ENCODE measurements around the gene TECTB.
"Not testable (repeated sequence)": the region's sequence is repeated elsewhere in the genome, so short reads cannot be mapped to it uniquely, and the experiment has no call there.

Gene TECTB

GRCh38 chr10:112248584-112249295 lies 34.5 kb upstream of the TECTB start:
- H3K9ac ChIP-seq (ENCODE audit: low read length): no peak overlapping the region
- H3K27me3 ChIP-seq (replicated peaks; ENCODE audit: control insufficient read depth, insufficient read depth, low read length): no peaks in the 10 kb centered on the region
- peaks cover 16% of the 10 kb centered on the region for H3K4me1 ChIP-seq (ENCODE audit: control insufficient read depth, insufficient read depth, low read length)
- no peak overlapping the region for H3K4me3 ChIP-seq (ENCODE audit: low read length)
- H3K36me3 ChIP-seq (ENCODE audit: control insufficient read depth, insufficient read depth, low read length, severe bottlenecking): no peaks in the 10 kb centered on the region
- H3K9me3 ChIP-seq (ENCODE audit: control insufficient read depth, low read length): peaks cover 11% of the 10 kb centered on the region
- no peak for DNase-seq (ENCODE audit: low read depth)

GRCh38 chr10:112249722-112250121 lies 33.5 kb upstream of the TECTB start:
- no peak for DNase-seq (ENCODE audit: low read depth)
- peaks cover 11% of the 10 kb centered on the region for H3K9me3 ChIP-seq (ENCODE audit: control insufficient read depth, low read length)
- H3K27me3 ChIP-seq (replicated peaks; ENCODE audit: control insufficient read depth, insufficient read depth, low read length): no peaks in the 10 kb centered on the region
- H3K4me3 ChIP-seq (ENCODE audit: low read length): no peak overlapping the region
- peaks cover 7% of the 10 kb centered on the region for H3K4me1 ChIP-seq (ENCODE audit: control insufficient read depth, insufficient read depth, low read length)
- H3K9ac ChIP-seq (ENCODE audit: low read length): no peak overlapping the region
- H3K36me3 ChIP-seq (ENCODE audit: control insufficient read depth, insufficient read depth, low read length, severe bottlenecking): no peaks in the 10 kb centered on the region

GRCh38 chr10:112250555-112250954 lies 32.6 kb upstream of the TECTB start:
- no peaks in the 10 kb centered on the region for H3K27me3 ChIP-seq (replicated peaks; ENCODE audit: control insufficient read depth, insufficient read depth, low read length)
- no peak overlapping the region for H3K4me3 ChIP-seq (ENCODE audit: low read length)
- peaks cover 11% of the 10 kb centered on the region for H3K9me3 ChIP-seq (ENCODE audit: control insufficient read depth, low read length)
- no peak for DNase-seq (ENCODE audit: low read depth)
- H3K4me1 ChIP-seq (ENCODE audit: control insufficient read depth, insufficient read depth, low read length): peaks cover 6% of the 10 kb centered on the region
- H3K36me3 ChIP-seq (ENCODE audit: control insufficient read depth, insufficient read depth, low read length, severe bottlenecking): no peaks in the 10 kb centered on the region
- H3K9ac ChIP-seq (ENCODE audit: low read length): no peak overlapping the region

GRCh38 chr10:112251238-112251637 lies 32.0 kb upstream of the TECTB start:
- H3K27me3 ChIP-seq (replicated peaks; ENCODE audit: control insufficient read depth, insufficient read depth, low read length); H3K4me3 ChIP-seq (ENCODE audit: low read length); DNase-seq (ENCODE audit: low read depth); H3K36me3 ChIP-seq (ENCODE audit: control insufficient read depth, insufficient read depth, low read length, severe bottlenecking); H3K9ac ChIP-seq (ENCODE audit: low read length); H3K4me1 ChIP-seq (ENCODE audit: control insufficient read depth, insufficient read depth, low read length): not testable (repeated sequence)
- H3K9me3 ChIP-seq (ENCODE audit: control insufficient read depth, low read length): peaks cover 11% of the 10 kb centered on the region

GRCh38 chr10:112258407-112258806 lies 24.8 kb upstream of the TECTB start:
- Histone ChIP-seq H3K9ac (ENCODE audit: low read length) (no peak overlapping the region), H3K9me3 (ENCODE audit: control insufficient read depth, low read length) (no peaks in the 10 kb centered on the region), H3K4me1 (ENCODE audit: control insufficient read depth, insufficient read depth, low read length) (peaks cover 34% of the 10 kb centered on the region), H3K4me3 (ENCODE audit: low read length) (no peak overlapping the region), H3K36me3 (ENCODE audit: control insufficient read depth, insufficient read depth, low read length, severe bottlenecking) (no peaks in the 10 kb centered on the region), H3K27me3 (replicated peaks; ENCODE audit: control insufficient read depth, insufficient read depth, low read length) (no peaks in the 10 kb centered on the region)
- no peak for DNase-seq (ENCODE audit: low read depth)

- H3K27me3 ChIP-seq (replicated peaks; ENCODE audit: control insufficient read depth, insufficient read depth, low read length): no peaks in the 10 kb centered on the region
- H3K9ac ChIP-seq (ENCODE audit: low read length): no peak overlapping the region
- H3K9me3 ChIP-seq (ENCODE audit: control insufficient read depth, low read length): no peaks in the 10 kb centered on the region
- no peaks in the 10 kb centered on the region for H3K36me3 ChIP-seq (ENCODE audit: control insufficient read depth, insufficient read depth, low read length, severe bottlenecking)
- no peak for DNase-seq (ENCODE audit: low read depth)
- H3K4me3 ChIP-seq (ENCODE audit: low read length): no peak overlapping the region
- H3K4me1 ChIP-seq (ENCODE audit: control insufficient read depth, insufficient read depth, low read length): peaks cover 34% of the 10 kb centered on the region
Measured at GRCh38 chr10:112259688-112260087, 23.5 kb upstream of the TECTB start.

- DNase-seq (ENCODE audit: low read depth): no peak
- H3K4me1 ChIP-seq (ENCODE audit: control insufficient read depth, insufficient read depth, low read length): peaks cover 42% of the 10 kb centered on the region
- no peak overlapping the region for H3K4me3 ChIP-seq (ENCODE audit: low read length)
- H3K9me3 ChIP-seq (ENCODE audit: control insufficient read depth, low read length): no peaks in the 10 kb centered on the region
- H3K27me3 ChIP-seq (replicated peaks; ENCODE audit: control insufficient read depth, insufficient read depth, low read length): no peaks in the 10 kb centered on the region
- H3K36me3 ChIP-seq (ENCODE audit: control insufficient read depth, insufficient read depth, low read length, severe bottlenecking): no peaks in the 10 kb centered on the region
- peak overlapping the region; percentile 75 for H3K9ac ChIP-seq (ENCODE audit: low read length)
Measured at GRCh38 chr10:112260831-112261230, 22.4 kb upstream of the TECTB start.

- no peaks in the 10 kb centered on the region for H3K27me3 ChIP-seq (replicated peaks; ENCODE audit: control insufficient read depth, insufficient read depth, low read length)
- H3K4me1 ChIP-seq (ENCODE audit: control insufficient read depth, insufficient read depth, low read length): peaks cover 48% of the 10 kb centered on the region
- H3K4me3 ChIP-seq (ENCODE audit: low read length): peak overlapping the region; percentile 25
- H3K9ac ChIP-seq (ENCODE audit: low read length): peak overlapping the region; percentile 77
- H3K9me3 ChIP-seq (ENCODE audit: control insufficient read depth, low read length): no peaks in the 10 kb centered on the region
- no peaks in the 10 kb centered on the region for H3K36me3 ChIP-seq (ENCODE audit: control insufficient read depth, insufficient read depth, low read length, severe bottlenecking)
- peak; percentile 20 for DNase-seq (ENCODE audit: low read depth)
Measured at GRCh38 chr10:112261281-112261822, 21.8 kb upstream of the TECTB start.

- no peaks in the 10 kb centered on the region for H3K27me3 ChIP-seq (replicated peaks; ENCODE audit: control insufficient read depth, insufficient read depth, low read length)
- H3K9me3 ChIP-seq (ENCODE audit: control insufficient read depth, low read length): peaks cover 9% of the 10 kb centered on the region
- peak overlapping the region; percentile 25 for H3K4me3 ChIP-seq (ENCODE audit: low read length)
- no peaks in the 10 kb centered on the region for H3K36me3 ChIP-seq (ENCODE audit: control insufficient read depth, insufficient read depth, low read length, severe bottlenecking)
- H3K9ac ChIP-seq (ENCODE audit: low read length): peak overlapping the region; percentile 77
- DNase-seq (ENCODE audit: low read depth): no peak
- peaks cover 48% of the 10 kb centered on the region for H3K4me1 ChIP-seq (ENCODE audit: control insufficient read depth, insufficient read depth, low read length)
Measured at GRCh38 chr10:112262546-112262945, 20.7 kb upstream of the TECTB start.

GRCh38 chr10:112265745-112266144 lies 17.5 kb upstream of the TECTB start:
- peak overlapping the region; percentile 79 for H3K9ac ChIP-seq (ENCODE audit: low read length)
- H3K4me3 ChIP-seq (ENCODE audit: low read length): no peak overlapping the region
- peaks cover 48% of the 10 kb centered on the region for H3K4me1 ChIP-seq (ENCODE audit: control insufficient read depth, insufficient read depth, low read length)
- no peak for DNase-seq (ENCODE audit: low read depth)
- H3K27me3 ChIP-seq (replicated peaks; ENCODE audit: control insufficient read depth, insufficient read depth, low read length): no peaks in the 10 kb centered on the region
- H3K36me3 ChIP-seq (ENCODE audit: control insufficient read depth, insufficient read depth, low read length, severe bottlenecking): no peaks in the 10 kb centered on the region
- H3K9me3 ChIP-seq (ENCODE audit: control insufficient read depth, low read length): peaks cover 10% of the 10 kb centered on the region

- H3K36me3 ChIP-seq (ENCODE audit: control insufficient read depth, insufficient read depth, low read length, severe bottlenecking): no peaks in the 10 kb centered on the region
- no peak overlapping the region for H3K9ac ChIP-seq (ENCODE audit: low read length)
- no peaks in the 10 kb centered on the region for H3K27me3 ChIP-seq (replicated peaks; ENCODE audit: control insufficient read depth, insufficient read depth, low read length)
- H3K4me1 ChIP-seq (ENCODE audit: control insufficient read depth, insufficient read depth, low read length): peaks cover 41% of the 10 kb centered on the region
- no peak overlapping the region for H3K4me3 ChIP-seq (ENCODE audit: low read length)
- H3K9me3 ChIP-seq (ENCODE audit: control insufficient read depth, low read length): peaks cover 10% of the 10 kb centered on the region
- no peak for DNase-seq (ENCODE audit: low read depth)
Measured at GRCh38 chr10:112269266-112269665, 13.9 kb upstream of the TECTB start.

- DNase-seq (ENCODE audit: low read depth): peak; percentile 42
- H3K4me3 ChIP-seq (ENCODE audit: low read length): no peak overlapping the region
- H3K4me1 ChIP-seq (ENCODE audit: control insufficient read depth, insufficient read depth, low read length): peaks cover 30% of the 10 kb centered on the region
- H3K36me3 ChIP-seq (ENCODE audit: control insufficient read depth, insufficient read depth, low read length, severe bottlenecking): no peaks in the 10 kb centered on the region
- H3K27me3 ChIP-seq (replicated peaks; ENCODE audit: control insufficient read depth, insufficient read depth, low read length): no peaks in the 10 kb centered on the region
- peaks cover 7% of the 10 kb centered on the region for H3K9me3 ChIP-seq (ENCODE audit: control insufficient read depth, low read length)
- H3K9ac ChIP-seq (ENCODE audit: low read length): peak overlapping the region; percentile 42
Measured at GRCh38 chr10:112271982-112272381, 11.2 kb upstream of the TECTB start.

Measured in adipocyte (in vitro differentiated cells).